Inflammatory macrophage treated with lipopolysaccharide for 4 hours (primary cell): Measurements from ENCODE around the gene AGFG1.

ENCODE experiments used
- DNase-seq: peaks from one replicate; pipeline ENCODE4 v3.0.0-alpha.2; 2020

Gene AGFG1, protein sequence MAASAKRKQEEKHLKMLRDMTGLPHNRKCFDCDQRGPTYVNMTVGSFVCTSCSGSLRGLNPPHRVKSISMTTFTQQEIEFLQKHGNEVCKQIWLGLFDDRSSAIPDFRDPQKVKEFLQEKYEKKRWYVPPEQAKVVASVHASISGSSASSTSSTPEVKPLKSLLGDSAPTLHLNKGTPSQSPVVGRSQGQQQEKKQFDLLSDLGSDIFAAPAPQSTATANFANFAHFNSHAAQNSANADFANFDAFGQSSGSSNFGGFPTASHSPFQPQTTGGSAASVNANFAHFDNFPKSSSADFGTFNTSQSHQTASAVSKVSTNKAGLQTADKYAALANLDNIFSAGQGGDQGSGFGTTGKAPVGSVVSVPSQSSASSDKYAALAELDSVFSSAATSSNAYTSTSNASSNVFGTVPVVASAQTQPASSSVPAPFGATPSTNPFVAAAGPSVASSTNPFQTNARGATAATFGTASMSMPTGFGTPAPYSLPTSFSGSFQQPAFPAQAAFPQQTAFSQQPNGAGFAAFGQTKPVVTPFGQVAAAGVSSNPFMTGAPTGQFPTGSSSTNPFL

DNA sequence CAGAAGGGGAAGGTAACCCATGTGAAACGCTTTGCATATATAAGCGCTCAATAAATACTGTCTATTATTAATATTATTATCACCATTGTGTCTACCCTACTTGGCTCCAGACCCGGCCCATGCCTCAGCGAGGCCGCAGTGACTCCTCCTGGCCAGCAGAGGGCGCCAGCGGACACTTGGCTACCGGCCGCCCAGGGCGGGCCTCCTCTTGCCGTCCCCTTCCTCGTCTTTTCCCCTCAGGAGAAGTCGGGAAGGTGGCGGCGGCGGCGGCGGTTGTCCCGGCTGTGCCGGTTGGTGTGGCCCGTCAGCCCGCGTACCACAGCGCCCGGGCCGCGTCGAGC, at the start of gene AGFG1:
Gene AGFG1, plus strand, starts transcription at position 233 of the 341 bp plus-strand sequence. CDS start 266 bp downstream, outside the sequence.
- peak; percentile 78 for DNase-seq

DNA sequence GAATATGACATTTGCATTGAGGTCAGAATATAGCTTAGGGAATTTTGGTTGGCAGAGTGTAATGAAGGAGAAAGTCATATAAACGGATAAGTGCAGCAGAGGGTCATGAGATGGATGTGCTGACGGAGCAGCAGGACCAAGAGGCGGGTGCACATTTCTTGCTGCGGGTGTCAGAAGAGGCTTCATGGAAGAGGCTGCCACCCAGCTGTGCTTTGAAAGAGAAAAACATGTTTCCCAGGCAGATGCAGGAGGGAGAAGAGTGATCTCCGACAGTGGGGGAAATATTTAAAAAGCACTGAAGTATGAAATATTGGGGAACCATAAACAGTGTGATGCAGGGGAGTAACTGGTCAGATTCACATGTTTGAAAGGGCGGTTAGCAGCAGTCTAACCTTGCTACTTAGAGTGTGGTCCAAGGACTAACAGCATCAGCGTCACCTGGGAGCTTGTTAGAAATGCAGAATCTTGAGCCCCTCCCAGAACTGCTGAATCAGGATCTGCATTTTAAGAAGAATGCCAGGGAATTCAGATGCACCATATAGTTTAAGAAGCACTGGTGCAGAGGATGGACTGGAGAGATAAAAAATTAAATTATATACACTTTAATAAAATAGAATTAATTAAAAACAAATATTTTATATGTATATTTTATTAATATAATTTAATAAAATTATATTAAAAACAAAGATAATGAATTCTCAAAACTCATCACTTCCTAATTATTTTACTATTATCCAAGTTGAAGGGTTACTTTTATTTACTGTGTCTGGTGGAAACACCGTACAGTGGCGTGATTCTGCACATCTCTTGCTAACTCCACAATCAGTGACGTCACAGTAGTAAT, 48.1 kb upstream of the AGFG1 start:
- DNase-seq, result no peak

DNA sequence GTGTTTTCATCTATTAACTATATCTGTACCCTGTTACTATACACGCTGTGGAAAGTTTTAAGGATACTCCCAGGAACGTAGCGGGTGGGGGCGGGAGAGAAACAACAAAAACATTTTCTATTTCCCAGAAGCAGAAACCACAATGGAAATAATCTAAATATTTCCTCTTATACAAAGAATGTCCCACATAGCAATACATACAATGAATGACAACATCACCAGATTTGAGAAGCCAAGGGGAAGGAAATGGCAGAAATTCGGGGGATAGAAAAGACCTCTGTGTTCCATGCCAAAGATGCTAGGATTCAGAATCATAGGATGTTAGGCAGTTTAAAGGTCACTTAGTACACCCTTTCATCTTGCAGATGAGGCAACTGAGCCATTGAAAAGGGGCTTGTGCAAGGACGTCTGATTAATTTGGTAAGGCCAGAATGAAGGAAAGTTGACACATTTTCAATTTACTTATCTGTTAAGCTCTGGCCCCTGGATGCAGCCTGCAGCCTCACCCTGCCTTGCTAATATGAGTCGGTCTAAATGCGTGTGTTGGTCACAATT, 43.1 kb upstream of the AGFG1 start:
- peak; percentile 35 for DNase-seq

DNA sequence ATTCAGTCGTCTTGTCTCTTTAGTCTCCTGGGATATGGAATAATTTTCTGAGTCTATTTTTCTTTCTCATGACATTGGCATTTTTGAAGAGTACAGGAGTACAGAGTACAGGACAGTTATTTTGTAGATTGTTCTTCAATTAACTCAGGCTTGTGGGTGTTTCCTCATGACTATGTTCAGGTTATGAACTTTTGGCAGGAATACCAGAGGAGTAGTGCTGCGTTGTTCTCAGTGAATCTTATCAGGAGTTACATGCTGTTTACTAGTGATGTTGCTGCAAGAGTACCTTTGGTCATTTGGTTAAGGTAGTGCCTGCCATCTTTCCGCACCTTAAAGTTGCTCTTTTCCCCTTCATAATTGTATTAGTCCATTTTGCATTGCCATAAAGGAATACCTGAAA, 41.3 kb upstream of the AGFG1 start:
- no peak for DNase-seq

DNA sequence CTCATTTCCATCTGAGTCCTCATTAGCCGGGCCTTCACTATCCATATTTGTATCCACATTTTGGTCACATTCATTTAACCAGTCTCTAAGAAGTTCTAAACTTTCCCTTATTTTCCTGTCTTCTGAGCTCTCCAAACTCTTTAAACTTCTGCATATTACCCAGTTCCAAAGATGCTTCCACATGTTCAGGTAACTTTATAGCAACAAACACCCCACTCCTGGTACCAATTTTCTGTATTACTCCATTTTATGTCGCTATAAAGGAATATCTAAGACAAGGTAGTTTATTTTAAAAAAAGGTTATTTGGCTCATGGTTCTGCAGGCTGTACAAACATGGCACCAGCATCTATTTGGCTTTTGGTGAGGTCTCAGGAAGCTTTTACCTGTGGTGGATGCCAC, 38.8 kb upstream of the AGFG1 start:
- DNase-seq, result no peak

DNA sequence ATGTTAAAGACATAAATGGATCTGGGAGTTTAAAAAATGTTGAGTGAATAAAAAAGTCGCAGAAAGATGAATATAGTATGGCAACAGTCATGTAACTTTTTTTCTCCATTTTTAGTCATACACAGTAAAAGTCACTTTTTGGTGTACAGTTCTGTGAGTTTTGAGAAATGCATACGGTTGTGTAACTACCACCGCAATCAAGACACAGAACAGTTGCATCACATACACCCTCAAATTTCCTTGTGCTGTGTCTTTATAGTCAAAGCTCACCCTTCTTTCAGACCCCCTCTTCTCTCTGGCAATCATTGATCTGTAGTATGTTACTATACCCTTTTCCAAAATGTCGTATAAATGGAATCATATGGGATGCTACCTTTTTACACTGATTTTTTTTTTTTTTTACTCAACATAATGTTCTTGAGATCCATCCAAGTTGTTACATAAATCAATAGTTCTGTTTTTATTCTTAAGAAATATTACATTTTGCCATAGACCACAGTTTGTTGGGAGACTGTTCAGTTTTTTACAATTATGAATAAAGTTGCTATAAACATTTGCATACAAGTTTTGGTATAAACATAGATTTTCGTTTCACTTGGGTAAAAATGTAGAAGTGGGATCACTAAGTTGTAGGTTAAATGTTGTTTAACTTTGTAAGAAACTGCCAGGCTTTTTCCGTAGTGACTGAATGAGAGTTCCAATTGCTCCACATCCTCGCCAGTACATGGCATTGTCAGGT, 35.4 kb upstream of the AGFG1 start:
- DNase-seq, result peak; percentile 83

DNA sequence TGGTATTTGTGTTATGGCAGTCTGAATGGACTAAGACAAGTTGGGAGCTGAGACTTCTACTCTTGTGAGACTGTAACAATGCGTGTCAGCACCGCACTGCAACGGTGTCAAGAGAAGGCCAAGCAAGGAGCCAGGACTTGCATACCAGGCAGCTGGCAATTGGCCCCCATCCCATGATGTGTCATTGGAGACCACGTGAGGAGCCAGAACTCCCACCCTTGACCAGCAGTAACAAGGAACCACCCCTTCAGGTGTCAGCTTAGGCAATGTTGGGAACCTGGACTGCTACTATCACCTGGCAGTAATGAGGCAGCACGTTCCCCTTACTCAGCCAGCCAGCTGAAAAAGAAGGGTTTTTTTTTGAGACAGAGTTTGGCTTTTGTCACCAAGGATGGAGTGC, 32.7 kb upstream of the AGFG1 start:
- DNase-seq, result no peak

DNA sequence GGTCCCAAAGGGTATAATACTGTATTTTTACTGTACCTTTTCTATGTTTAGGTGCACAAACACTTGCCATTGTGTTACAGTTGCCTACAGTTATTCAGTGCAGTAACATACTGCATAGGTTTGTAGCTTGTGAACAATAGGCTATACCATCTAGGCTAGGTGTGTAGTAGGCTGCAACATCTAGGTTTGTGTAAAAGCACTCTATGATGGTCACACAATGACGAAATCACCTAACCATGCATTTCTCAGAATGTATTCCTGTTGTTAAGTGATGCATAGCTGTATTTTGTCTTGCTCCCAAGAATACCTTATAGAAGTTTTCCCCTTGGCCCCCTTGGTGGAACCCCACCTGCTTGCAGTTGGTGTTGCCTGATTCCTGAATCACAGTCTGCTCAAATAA, 29.3 kb upstream of the AGFG1 start:
- no peak for DNase-seq

DNA sequence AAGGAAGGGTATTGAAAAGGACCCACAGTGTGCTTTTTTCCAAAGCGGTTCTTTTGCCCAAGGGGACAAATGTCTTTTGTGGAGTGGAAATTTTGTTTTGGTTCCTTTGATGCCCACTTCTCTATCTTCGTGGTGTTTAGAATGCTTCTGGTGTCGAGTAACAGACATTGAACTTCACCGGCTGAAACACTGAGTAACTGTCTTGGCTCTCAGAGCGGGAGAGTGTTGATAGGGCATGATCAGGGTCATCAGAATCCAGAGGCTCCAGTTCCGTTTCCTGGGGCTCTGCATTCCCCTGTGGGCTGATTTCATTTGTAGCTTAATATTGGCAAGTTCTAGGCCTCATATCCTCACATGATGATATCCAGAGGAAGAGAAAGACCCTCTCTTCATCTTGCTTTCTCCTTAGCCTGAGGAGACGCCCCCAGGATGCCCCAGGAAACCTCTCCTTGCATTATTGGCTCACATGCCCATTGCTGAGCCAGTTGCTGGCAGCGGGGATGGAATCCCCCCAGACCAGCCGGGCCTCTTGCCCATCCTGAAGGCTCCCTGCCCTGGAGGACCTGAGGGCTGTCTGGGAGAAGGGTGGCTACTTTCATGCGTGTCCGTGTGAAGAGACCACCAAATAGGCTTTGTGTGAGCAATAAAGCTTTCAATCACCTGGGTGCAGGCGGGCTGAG, 27.9 kb upstream of the AGFG1 start:
- DNase-seq, result no peak

DNA sequence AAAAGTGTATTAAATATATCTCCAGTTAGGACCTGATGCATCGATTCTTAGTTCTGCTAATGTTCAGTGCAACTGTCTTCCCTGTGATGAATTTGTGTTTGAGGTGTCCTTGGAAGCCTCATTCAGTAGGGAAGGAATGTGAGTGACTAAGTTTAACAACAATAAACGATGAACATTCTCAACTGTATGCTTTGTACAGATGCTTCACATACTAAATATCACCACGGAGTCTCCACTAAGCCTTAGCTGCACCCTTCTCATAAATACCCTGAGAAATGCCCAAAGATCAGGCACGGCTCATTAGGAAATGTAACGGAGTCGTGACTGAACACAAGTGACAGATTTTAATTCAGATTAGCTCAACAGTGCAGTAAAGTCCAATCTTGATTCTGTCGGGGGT, 24.4 kb upstream of the AGFG1 start:
- DNase-seq, result no peak

DNA sequence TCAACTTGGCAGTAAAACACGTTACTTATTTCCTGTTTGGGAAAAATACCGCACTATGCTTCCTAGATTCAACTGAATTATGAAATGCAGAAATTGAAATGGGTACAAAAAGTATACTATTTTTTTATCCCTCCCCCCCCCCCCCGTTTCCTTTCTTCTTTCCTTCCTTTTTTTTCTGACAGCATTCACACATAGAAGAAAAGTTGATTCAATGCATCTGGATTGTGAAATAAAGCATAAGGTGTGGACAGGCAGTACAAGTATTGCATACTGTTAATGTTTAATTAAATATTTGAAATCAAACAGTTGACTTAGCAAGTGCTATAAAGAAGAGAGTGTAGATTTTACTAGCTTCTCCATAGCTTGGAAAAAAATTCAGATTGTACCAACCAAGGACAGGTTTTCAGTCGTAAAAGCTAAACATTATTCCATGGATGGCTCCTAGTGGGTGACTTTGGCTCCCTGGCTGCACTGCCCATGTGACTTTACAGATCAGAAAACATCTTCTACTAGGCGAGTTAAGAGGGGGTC, 21.6 kb upstream of the AGFG1 start:
- peak; percentile 49 for DNase-seq

DNA sequence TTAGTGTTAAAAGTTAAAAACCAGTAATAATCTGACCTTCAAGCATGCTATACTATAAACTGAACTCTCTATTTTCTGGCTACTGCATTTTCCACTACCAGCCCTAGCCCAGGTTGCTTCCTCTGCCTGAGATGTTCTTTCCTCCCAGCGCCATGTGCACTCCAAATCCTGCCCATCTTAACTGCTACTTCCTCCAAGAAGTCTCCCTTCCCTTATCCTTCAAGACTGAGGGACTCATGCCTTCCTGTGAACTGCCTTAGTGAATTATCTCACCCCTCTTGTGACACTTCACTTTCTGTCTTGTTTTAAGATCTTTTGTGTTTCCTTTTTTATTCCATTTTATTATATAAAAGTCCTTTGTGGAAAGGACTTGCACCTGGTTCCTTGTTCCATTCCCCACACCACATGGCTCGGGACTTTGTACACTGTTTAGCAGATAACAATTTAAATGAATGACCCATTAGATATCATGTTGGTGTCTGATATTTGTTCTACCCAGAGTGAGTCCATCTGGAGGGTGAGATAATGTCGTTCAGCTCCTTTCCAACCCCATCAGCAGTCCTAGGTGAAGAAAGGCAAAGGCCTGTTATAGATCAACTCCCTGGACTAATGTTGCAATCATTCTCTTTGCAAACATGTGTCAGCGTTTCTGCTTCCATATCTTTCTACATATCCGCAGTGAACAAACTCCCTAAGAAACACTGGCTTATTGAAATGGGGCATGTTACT, 20.9 kb upstream of the AGFG1 start:
- DNase-seq, result peak; percentile 83

DNA sequence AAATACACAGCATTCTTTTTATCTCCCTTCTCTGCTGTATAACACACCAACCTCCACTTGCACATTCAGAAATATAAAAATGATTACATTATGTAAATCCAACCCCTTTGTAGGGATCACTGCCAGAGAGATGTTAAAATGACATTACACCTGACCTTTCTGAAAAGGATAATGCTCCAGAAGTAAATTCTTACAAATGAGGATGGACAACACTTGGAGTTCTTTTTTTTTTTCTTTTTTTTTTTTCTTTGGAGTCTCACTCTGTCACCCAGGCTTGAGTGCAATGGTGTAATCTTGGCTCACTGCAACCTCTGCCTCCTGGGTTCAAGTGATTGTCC, 20.3 kb upstream of the AGFG1 start:
- DNase-seq, result no peak

DNA sequence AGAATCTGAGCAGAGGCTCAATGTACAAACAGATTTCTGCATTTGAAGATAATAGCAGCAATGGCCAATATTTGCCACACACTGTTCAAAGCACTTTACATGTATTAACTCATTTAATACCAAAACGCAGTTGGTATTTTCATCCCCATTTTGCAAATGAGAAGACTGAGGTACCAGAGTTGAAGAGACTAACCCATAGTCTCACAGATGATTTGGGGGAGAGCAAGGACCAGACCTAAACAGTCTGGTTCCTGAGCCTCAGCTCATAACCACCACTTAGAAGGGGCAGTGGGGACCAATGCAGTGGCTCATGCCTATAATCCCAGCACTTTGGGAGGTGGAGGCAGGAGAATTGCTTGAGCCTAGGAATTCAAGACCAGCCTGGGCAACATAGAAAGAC, 18.1 kb upstream of the AGFG1 start:
- DNase-seq, result no peak

DNA sequence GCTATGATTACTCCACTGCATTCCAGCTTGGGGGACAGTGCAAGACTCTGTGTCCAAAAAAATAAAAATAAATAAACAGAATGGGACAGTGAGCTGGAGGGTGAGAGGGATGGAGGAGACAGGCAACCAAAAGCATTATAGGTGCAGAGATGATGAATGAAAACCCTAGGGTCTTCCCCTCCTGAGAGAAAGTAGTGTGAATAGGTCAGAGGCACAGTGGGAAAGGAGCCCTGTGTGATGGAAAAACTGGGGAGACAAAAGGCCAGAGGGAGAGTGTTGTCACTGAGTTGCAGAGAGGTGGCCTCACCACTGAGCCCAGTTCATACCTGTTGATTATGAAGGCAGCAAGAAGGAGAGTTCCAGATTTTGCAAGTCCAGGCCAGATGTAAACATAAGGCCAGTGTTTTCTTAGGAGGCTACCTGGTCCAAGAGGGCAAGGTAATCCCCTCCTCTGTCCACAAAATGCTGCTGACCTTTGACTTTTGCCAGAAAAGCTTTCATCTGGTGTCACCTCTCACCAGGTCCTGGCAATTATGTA, 17.6 kb upstream of the AGFG1 start:
- DNase-seq, result no peak

DNA sequence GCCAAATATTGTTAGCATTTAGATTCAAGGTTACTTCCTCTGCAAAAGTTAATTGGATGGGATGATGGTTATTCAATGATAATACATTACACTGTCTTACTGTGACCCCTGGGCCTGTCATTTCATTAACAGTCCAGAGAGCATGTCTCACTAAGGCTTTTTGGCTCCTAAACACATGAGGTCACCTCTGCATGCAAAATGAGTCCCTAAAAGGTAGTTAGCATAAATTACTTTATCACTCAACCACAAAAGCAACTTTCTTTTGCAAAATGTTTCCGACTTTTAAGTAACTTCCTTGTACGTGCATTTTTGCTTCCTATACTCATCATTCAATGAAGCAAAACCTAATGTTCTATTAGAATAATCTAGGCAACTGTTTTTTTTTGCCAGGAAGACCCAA, 16.8 kb upstream of the AGFG1 start:
- DNase-seq, result no peak

DNA sequence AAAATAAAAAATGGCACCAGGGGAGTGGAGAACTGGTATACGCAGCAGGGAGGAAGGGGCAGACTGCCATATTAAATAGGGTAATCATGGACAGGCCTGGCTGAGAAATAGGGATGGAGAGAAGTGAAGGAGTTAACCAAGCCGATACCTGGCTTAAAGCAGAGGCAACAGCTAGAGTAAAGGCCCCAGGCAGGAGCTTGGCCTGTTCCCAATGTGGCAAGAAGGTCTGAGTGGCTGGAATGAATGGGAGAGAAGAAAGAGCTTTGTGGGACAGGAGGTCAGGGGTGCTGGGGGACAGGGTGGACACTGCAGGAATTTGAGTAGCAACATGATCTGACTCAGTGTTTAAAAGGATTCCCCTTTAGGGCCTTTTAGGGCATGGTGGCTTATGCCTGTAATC, 15.9 kb upstream of the AGFG1 start:
- DNase-seq, result no peak

DNA sequence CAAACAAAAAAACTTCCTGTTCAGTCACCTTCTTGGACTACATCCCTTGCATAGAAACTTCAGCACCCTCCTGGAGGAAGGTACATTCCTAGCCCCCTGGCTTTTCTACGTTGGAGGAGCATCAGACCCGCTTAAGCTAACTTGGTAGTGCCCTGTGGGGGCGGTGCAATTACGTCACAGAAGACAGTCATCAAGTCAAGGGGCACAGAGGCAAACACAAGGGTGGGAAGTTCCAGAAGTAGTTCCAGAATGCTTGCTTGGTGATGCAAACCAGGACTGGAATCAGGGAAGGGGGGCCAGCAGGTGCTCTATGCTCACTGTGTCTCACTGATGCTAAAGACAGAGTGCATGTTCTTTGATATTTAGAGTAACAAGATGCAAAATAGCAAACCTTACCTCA, 15.2 kb upstream of the AGFG1 start:
- DNase-seq, result peak; percentile 74

DNA sequence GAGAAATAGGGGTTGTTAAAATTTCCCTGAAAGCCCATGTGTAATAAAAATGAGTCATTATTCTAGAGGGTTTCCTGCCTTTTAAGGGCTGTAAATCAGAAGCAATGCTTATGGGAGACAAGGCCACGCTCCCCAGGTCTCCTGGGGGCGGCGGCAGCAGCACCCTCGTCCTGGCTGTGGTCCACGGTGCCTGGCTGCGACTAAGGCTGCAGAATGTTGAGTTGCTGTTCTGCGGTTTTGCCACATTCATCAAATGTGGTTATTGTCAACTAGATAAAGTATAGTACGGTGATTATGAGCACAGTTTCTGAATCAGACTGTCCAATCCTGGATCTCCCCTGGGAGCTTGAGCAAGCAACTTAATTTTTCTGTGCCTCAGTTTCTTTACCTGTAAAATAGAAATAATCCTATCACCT, 11.9 kb upstream of the AGFG1 start:
- peak; percentile 47 for DNase-seq

DNA sequence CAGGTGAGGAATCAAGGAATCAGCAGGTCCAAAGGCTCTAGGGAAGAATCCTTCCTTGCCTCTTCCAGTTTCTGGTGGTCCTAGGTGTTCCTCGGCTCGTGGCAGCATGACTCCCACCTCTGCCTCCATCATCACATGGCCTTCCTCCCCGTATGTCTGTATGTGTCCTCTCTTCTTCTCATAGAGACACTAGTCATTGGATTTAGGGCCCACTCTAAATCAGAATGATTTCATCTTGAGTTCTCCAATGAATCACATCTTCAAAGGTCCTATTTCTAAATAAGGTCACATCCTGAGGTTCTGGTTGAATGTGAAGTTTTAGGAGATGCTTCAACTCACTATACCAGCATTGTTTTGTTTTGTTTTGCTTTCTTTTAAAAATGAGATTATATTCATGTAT, 11.1 kb upstream of the AGFG1 start:
- peak; percentile 19 for DNase-seq

DNA sequence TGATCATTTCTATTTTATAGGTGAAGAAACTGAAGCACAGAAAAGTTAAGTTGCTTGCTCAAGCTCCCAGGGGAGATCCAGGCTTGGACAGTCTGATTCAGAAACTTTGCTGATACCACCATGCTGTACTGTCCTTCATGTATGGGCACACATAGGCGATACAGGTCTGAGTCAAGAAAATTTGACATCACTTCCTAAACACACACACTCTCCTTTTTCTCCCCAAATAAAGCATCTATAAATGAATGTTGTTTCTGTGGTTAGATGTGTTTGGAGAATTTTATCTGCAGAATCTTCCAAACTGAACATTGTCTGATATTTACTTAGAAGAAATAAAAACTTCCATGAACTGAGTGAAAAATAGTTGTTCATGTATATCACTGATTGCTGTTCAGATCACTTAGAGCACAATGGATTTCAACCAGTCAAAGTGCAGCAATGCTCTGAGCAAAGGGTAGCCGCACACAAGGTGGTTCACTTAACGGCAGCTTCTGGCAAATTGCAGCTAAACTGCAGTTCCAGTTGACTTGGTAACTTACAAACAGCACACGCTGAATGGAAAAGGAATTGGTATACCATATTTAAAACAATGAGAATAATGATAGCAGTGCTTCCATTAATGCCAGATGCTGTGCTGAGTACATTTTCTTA, 10.0 kb upstream of the AGFG1 start:
- no peak for DNase-seq
